DND-41 (cell line): ENCODE results near the gene SLC29A2.

ENCODE experiments used
- CTCF ChIP-seq: IDR thresholded peaks from 2 replicates; pipeline ENCODE4 v1.5.1; 2012; ENCODE audit warnings: borderline replicate concordance, low read length, moderate library complexity, mild to moderate bottlenecking; ENCODE audit not compliant: poor library complexity, severe bottlenecking; ENCODE audit errors: extremely low read depth
- EZH2 ChIP-seq: IDR thresholded peaks from 3 replicates; pipeline ENCODE4 v1.6.1; 2012; ENCODE audit warnings: borderline replicate concordance, low read depth, mild to moderate bottlenecking, moderate library complexity, low read length, inconsistent platforms; ENCODE audit not compliant: severe bottlenecking

- TF ChIP-seq CTCF (no peak), EZH2 (no peak)
These were observed 39.8 kb downstream of the SLC29A2 start for GRCh38 chr11:66331542-66332370.
